ENCODE data around the gene TMEM170B. TPM values are rescaled to one million over a fixed set of nuclear protein-coding genes. Genes with fewer than 3 reads are reported as not detected.

TMEM170B gene
- total RNA-seq, 1 experiment from 2014 or later = 1.0 TPM

DNA sequence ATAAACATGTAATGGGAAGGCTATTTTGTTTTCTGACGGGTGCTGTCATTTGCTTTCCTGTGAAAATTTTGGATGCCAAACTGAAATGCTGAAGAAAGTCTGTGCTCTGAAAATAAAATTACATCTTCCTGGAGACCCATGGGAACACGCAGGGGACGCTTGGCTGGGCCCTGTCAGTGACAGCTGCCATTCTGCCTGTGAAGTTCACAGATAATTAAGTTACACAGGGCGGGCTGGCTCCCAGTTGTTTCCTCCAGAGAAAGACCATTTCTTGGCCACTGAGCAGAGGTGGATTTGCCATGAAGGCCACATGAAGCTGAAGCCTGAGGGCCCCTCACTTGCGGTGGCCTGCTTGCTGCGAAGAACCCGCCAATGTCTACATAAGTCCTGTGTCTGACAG, 93.5 kb downstream of the TMEM170B start:
- ChIA-PET CTCF (no interaction called here), RAD21 (ENCODE audit: low non-redundant PET in 1 of 2, low total read pairs in 2 of 2, uncharacterized antibody in 2 of 2, unreplicated experiment in 2 of 2) (no interaction called here), POLR2A (no interaction called here)
- no peaks in the 10 kb centered on the region for H3K27me3 ChIP-seq (ENCODE audit: insufficient read depth, low read length)
- no peaks in the 10 kb centered on the region for H4K20me1 ChIP-seq (ENCODE audit: insufficient read depth)
- ATAC-seq = no peak
- DNase-seq (ENCODE audit: low read depth, low spot score) = no peak
- peaks cover 7 to 13% of the 10 kb centered on the region in 2 experiments for H3K4me1 ChIP-seq (ENCODE audit: control insufficient read depth in 1 of 2, insufficient read depth in 2 of 2, low read length in 2 of 2)
- no peaks in the 10 kb centered on the region for H3K79me2 ChIP-seq (ENCODE audit: insufficient read depth, low read length)
- no peak overlapping the region for H2AFZ ChIP-seq (ENCODE audit: low read depth, low read length, poor library complexity, severe bottlenecking)
- no peak overlapping the region for H3K9ac ChIP-seq (ENCODE audit: low read length)
- no TSS peak for BruUV-seq (replicated peaks)
- TF ChIP-seq ZFX (IDR thresholded peaks at IDR 0.05) (no peak), EGR1 (IDR thresholded peaks at IDR 0.05; ENCODE audit: low read depth) (no peak), SIN3A (IDR thresholded peaks at IDR 0.05; ENCODE audit: low read depth) (no peak), ZNF274 (IDR thresholded peaks at IDR 0.05; ENCODE audit: low read depth, low read length) (no peak), POLR2A (IDR thresholded peaks at IDR 0.05; ENCODE audit: borderline replicate concordance, extremely low read depth, insufficient read depth, insufficient read length) (no peak), RAD21 (IDR thresholded peaks at IDR 0.05; ENCODE audit: low read depth) (no peak), EZH2 (IDR thresholded peaks at IDR 0.05) (no peak), SP1 (IDR thresholded peaks at IDR 0.05; ENCODE audit: low read depth) (no peak), TCF7L2 (IDR thresholded peaks at IDR 0.05; ENCODE audit: borderline replicate concordance, extremely low read depth, insufficient read depth, insufficient read length) (no peak), FOSL1 (IDR thresholded peaks at IDR 0.05; ENCODE audit: low read depth) (no peak), POLR2AphosphoS5 (IDR thresholded peaks at IDR 0.05; ENCODE audit: low read depth, low read length) (no peak), ELF1 (IDR thresholded peaks at IDR 0.05; ENCODE audit: borderline replicate concordance, low read depth) (no peak), SRF (IDR thresholded peaks at IDR 0.05; ENCODE audit: low read depth) (no peak), CBX3 (IDR thresholded peaks at IDR 0.05; ENCODE audit: low read depth) (no peak)
- TF ChIP-seq, protein P1, sequence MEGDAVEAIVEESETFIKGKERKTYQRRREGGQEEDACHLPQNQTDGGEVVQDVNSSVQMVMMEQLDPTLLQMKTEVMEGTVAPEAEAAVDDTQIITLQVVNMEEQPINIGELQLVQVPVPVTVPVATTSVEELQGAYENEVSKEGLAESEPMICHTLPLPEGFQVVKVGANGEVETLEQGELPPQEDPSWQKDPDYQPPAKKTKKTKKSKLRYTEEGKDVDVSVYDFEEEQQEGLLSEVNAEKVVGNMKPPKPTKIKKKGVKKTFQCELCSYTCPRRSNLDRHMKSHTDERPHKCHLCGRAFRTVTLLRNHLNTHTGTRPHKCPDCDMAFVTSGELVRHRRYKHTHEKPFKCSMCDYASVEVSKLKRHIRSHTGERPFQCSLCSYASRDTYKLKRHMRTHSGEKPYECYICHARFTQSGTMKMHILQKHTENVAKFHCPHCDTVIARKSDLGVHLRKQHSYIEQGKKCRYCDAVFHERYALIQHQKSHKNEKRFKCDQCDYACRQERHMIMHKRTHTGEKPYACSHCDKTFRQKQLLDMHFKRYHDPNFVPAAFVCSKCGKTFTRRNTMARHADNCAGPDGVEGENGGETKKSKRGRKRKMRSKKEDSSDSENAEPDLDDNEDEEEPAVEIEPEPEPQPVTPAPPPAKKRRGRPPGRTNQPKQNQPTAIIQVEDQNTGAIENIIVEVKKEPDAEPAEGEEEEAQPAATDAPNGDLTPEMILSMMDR (IDR thresholded peaks at IDR 0.05 in 2 of 3, conservative IDR thresholded peaks at IDR 0.05 in 1 of 3; ENCODE audit: borderline replicate concordance in 1 of 3, insufficient read depth in 1 of 3, low read depth in 2 of 3, low read length in 2 of 3) = no peak
- TF ChIP-seq, protein P2, sequence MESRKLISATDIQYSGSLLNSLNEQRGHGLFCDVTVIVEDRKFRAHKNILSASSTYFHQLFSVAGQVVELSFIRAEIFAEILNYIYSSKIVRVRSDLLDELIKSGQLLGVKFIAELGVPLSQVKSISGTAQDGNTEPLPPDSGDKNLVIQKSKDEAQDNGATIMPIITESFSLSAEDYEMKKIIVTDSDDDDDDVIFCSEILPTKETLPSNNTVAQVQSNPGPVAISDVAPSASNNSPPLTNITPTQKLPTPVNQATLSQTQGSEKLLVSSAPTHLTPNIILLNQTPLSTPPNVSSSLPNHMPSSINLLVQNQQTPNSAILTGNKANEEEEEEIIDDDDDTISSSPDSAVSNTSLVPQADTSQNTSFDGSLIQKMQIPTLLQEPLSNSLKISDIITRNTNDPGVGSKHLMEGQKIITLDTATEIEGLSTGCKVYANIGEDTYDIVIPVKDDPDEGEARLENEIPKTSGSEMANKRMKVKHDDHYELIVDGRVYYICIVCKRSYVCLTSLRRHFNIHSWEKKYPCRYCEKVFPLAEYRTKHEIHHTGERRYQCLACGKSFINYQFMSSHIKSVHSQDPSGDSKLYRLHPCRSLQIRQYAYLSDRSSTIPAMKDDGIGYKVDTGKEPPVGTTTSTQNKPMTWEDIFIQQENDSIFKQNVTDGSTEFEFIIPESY (IDR thresholded peaks at IDR 0.05; ENCODE audit: extremely low read depth, insufficient replicate concordance, low read length) = no peak
- TF ChIP-seq, protein P3, sequence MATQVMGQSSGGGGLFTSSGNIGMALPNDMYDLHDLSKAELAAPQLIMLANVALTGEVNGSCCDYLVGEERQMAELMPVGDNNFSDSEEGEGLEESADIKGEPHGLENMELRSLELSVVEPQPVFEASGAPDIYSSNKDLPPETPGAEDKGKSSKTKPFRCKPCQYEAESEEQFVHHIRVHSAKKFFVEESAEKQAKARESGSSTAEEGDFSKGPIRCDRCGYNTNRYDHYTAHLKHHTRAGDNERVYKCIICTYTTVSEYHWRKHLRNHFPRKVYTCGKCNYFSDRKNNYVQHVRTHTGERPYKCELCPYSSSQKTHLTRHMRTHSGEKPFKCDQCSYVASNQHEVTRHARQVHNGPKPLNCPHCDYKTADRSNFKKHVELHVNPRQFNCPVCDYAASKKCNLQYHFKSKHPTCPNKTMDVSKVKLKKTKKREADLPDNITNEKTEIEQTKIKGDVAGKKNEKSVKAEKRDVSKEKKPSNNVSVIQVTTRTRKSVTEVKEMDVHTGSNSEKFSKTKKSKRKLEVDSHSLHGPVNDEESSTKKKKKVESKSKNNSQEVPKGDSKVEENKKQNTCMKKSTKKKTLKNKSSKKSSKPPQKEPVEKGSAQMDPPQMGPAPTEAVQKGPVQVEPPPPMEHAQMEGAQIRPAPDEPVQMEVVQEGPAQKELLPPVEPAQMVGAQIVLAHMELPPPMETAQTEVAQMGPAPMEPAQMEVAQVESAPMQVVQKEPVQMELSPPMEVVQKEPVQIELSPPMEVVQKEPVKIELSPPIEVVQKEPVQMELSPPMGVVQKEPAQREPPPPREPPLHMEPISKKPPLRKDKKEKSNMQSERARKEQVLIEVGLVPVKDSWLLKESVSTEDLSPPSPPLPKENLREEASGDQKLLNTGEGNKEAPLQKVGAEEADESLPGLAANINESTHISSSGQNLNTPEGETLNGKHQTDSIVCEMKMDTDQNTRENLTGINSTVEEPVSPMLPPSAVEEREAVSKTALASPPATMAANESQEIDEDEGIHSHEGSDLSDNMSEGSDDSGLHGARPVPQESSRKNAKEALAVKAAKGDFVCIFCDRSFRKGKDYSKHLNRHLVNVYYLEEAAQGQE (IDR thresholded peaks at IDR 0.05; ENCODE audit: low read depth) = no peak
- TF ChIP-seq, protein P4, sequence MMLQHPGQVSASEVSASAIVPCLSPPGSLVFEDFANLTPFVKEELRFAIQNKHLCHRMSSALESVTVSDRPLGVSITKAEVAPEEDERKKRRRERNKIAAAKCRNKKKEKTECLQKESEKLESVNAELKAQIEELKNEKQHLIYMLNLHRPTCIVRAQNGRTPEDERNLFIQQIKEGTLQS (IDR thresholded peaks at IDR 0.05) = no peak
- TF ChIP-seq, protein P5, sequence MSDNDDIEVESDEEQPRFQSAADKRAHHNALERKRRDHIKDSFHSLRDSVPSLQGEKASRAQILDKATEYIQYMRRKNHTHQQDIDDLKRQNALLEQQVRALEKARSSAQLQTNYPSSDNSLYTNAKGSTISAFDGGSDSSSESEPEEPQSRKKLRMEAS (IDR thresholded peaks at IDR 0.05) = no peak
- H3K9me3 ChIP-seq (ENCODE audit: control insufficient read depth in 1 of 2, insufficient read depth in 1 of 2, low read depth in 1 of 2, low read length in 2 of 2) = no peaks in the 10 kb centered on the region
- H3K9me2 ChIP-seq (ENCODE audit: insufficient read depth) = no peaks in the 10 kb centered on the region
- no peak overlapping the region for H3K4me3 ChIP-seq (replicated peaks in 1 of 2; ENCODE audit: low read depth in 1 of 2, low read length in 2 of 2)
- no peak overlapping the region for H3K4me2 ChIP-seq (ENCODE audit: low read length)
- H3K27ac ChIP-seq (ENCODE audit: low read depth, low read length) = no peak overlapping the region
- intact Hi-C loops (cut with micrococcal nuclease) = no loop called here
- H3K36me3 ChIP-seq (ENCODE audit: control insufficient read depth in 1 of 2, insufficient read depth in 2 of 2, low read length in 2 of 2) = no peaks in the 10 kb centered on the region

Data from HCT116 (cell line).